ENCODE results near the gene FOXF2. TPM values are rescaled to one million over a fixed set of nuclear protein-coding genes. Genes with fewer than 3 reads are reported as not detected.
A peak's percentile ranks its signal among the peaks of the same experiment; 100 is the strongest.

FOXF2 gene
- total RNA-seq, 2 donors from 2014 or later = 0.11 TPM; not detected in 1

- Histone ChIP-seq H3K4me3 (ENCODE audit: low read length) (no peak overlapping the region), H3K36me3 (ENCODE audit: control insufficient read depth, insufficient read depth, low read length) (no peaks in the 10 kb centered on the region), H3K9me3 (ENCODE audit: control insufficient read depth, low read length) (no peaks in the 10 kb centered on the region), H3K27ac (ENCODE audit: low read depth, low read length) (no peak overlapping the region), H3K4me1 (ENCODE audit: control insufficient read depth, insufficient read depth, low read length) (peaks cover 9% of the 10 kb centered on the region), H3K27me3 (ENCODE audit: control insufficient read depth, insufficient read depth, low read length, poor library complexity, severe bottlenecking) (peaks cover 92% of the 10 kb centered on the region), H3K9ac (ENCODE audit: extremely low read depth, low read length, poor library complexity, severe bottlenecking) (no peak overlapping the region)
- no peak overlapping the region for H3K27ac Mint-ChIP-seq
- TF ChIP-seq CTCF (conservative IDR thresholded peaks at IDR 0.05) = peak; percentile 16
- H3K9me3 Mint-ChIP-seq = no peaks in the 10 kb centered on the region
- peak; percentile 33 for DNase-seq
- H3K36me3 Mint-ChIP-seq (ENCODE audit: low read depth) = no peaks in the 10 kb centered on the region
- no peak overlapping the region for H3K4me3 Mint-ChIP-seq
- WGBS, 2 experiments (ENCODE audit: insufficient coverage in 1 of 2, insufficient read length in 1 of 2) = 0 to 41% methylated on average over 1 to 3 of the region's 4 CpGs
- peaks cover 96% of the 10 kb centered on the region for H3K27me3 Mint-ChIP-seq (ENCODE audit: insufficient read depth)
- H3K4me1 Mint-ChIP-seq = peaks cover 5% of the 10 kb centered on the region
Measured at GRCh38 chr6:1395506-1395905, 6.1 kb downstream of the FOXF2 start.

- no peaks in the 10 kb centered on the region for H3K9me3 Mint-ChIP-seq
- no peaks in the 10 kb centered on the region for H3K36me3 Mint-ChIP-seq (ENCODE audit: low read depth)
- H3K36me3 ChIP-seq (ENCODE audit: control insufficient read depth, insufficient read depth, low read length) = no peaks in the 10 kb centered on the region
- no peak overlapping the region for H3K27ac ChIP-seq (ENCODE audit: low read depth, low read length)
- no peak overlapping the region for H3K27ac Mint-ChIP-seq
- H3K4me1 Mint-ChIP-seq = peaks cover 5% of the 10 kb centered on the region
- peak; percentile 39 for DNase-seq
- WGBS, 2 experiments (ENCODE audit: insufficient coverage in 1 of 2, insufficient read length in 1 of 2) = 47 to 55% methylated on average over 2 to 15 of the region's 15 CpGs
- H3K9me3 ChIP-seq (ENCODE audit: control insufficient read depth, low read length) = no peaks in the 10 kb centered on the region
- H3K4me3 ChIP-seq (ENCODE audit: low read length) = no peak overlapping the region
- H3K27me3 Mint-ChIP-seq (ENCODE audit: insufficient read depth) = peaks cover 92% of the 10 kb centered on the region
- no peak for TF ChIP-seq CTCF (conservative IDR thresholded peaks at IDR 0.05)
- H3K27me3 ChIP-seq (ENCODE audit: control insufficient read depth, insufficient read depth, low read length, poor library complexity, severe bottlenecking) = peaks cover 85% of the 10 kb centered on the region
- no peak overlapping the region for H3K9ac ChIP-seq (ENCODE audit: extremely low read depth, low read length, poor library complexity, severe bottlenecking)
- H3K4me1 ChIP-seq (ENCODE audit: control insufficient read depth, insufficient read depth, low read length) = peaks cover 5% of the 10 kb centered on the region
- no peak overlapping the region for H3K4me3 Mint-ChIP-seq
Measured at GRCh38 chr6:1395941-1396908, 6.8 kb downstream of the FOXF2 start.

- peak; percentile 90 for DNase-seq
- Histone ChIP-seq H3K27me3 (ENCODE audit: control insufficient read depth, insufficient read depth, low read length, poor library complexity, severe bottlenecking) (peaks cover 75% of the 10 kb centered on the region), H3K4me3 (ENCODE audit: low read length) (no peak overlapping the region), H3K4me1 (ENCODE audit: control insufficient read depth, insufficient read depth, low read length) (peaks cover 5% of the 10 kb centered on the region), H3K9me3 (ENCODE audit: control insufficient read depth, low read length) (no peaks in the 10 kb centered on the region), H3K9ac (ENCODE audit: extremely low read depth, low read length, poor library complexity, severe bottlenecking) (no peak overlapping the region), H3K36me3 (ENCODE audit: control insufficient read depth, insufficient read depth, low read length) (no peaks in the 10 kb centered on the region), H3K27ac (ENCODE audit: low read depth, low read length) (no peak overlapping the region)
- Mint-ChIP-seq H3K36me3 (ENCODE audit: low read depth) (no peaks in the 10 kb centered on the region), H3K9me3 (no peaks in the 10 kb centered on the region), H3K27me3 (ENCODE audit: insufficient read depth) (peaks cover 85% of the 10 kb centered on the region), H3K4me1 (peaks cover 5% of the 10 kb centered on the region), H3K27ac (no peak overlapping the region), H3K4me3 (no peak overlapping the region)
- TF ChIP-seq CTCF (conservative IDR thresholded peaks at IDR 0.05) = peak; percentile 98
- 31% methylated on average over 24 to 27 of the region's 28 CpGs for WGBS, 2 experiments (ENCODE audit: insufficient coverage in 1 of 2, insufficient read length in 1 of 2)
Measured at GRCh38 chr6:1396952-1397868, 7.8 kb downstream of the FOXF2 start.
